HepG2 (cell line): Measurements from ENCODE around the gene STXBP4. TPM values are rescaled to one million over a fixed set of nuclear protein-coding genes. Genes with fewer than 3 reads are reported as not detected.

Experiments
- ATAC-seq: fragments of 200-7000 bp; cut with Tn5 transposase; 3 replicates; pipeline ENCODE4 v1.9.1; 2020; ENCODE audit warnings: mild to moderate bottlenecking, moderate library complexity
- BruUV-seq: library from RNA; stranded (reverse); fragments of 400-500 nt; replicated peaks from 2 replicates; lab custom pipeline; 2021; lab: Mats Ljungman, UMichigan
- CTCF ChIA-PET: fragments of 300-600 bp; formaldehyde crosslinking; extraction: SDS; loops from one replicate; lab custom pipeline; 2021; ENCODE audit warnings: low total read pairs, inconsistent platforms, low intra/inter-chr PET ratio; lab: Yijun Ruan, JAX
- POLR2A ChIA-PET: fragments of 350-600 bp; sonication (Branson Sonifier 250); formaldehyde crosslinking; loops from one replicate; lab custom pipeline; 2020; ENCODE audit warnings: antibody characterized with exemption, inconsistent platforms; lab: Yijun Ruan, JAX
- DNase-seq: peaks from one replicate; pipeline ENCODE4 v3.0.0-alpha.2; 2015; ENCODE audit warnings: low spot score
- FAIRE-seq: peaks from 3 replicates; lab custom pipeline; 2011; peaks lifted over from hg19 to GRCh38; lab: Jason Lieb, UNC
- H2AFZ ChIP-seq: one replicate; pipeline ENCODE4 v1.6.1; 2011; ENCODE audit warnings: low read length, inconsistent platforms
- H3K27ac ChIP-seq: fragments of 300-600 bp; 3 replicates; pipeline ENCODE4 v1.8.0; 2011; ENCODE audit warnings: mixed run types, mild to moderate bottlenecking, mixed read lengths, low read length, inconsistent platforms; ENCODE audit not compliant: insufficient read depth; ENCODE audit errors: extremely low read length
- H3K27me3 ChIP-seq, 2 experiments: fragments of 200-600 bp in 1 of 2; 2 replicates in 1 of 2; 3 replicates in 1 of 2; pipeline versions ENCODE4 v1.6.0 to v1.8.0; 2011; ENCODE audit warnings: low read length in 2 of 2, mild to moderate bottlenecking in 2 of 2, moderate library complexity in 2 of 2, inconsistent platforms in 1 of 2; ENCODE audit not compliant: insufficient read depth in 2 of 2, control insufficient read depth in 1 of 2
- H3K36me3 ChIP-seq, 2 experiments: fragments of 200-600 bp in 1 of 2; replicated peaks in 1 of 2; 2 replicates in 1 of 2; 3 replicates in 1 of 2; pipeline versions ENCODE4 v1.5.1 to v1.8.0; 2011; ENCODE audit warnings: low read length in 2 of 2, inconsistent platforms in 1 of 2; ENCODE audit not compliant: insufficient read depth in 2 of 2, control insufficient read depth in 1 of 2
- H3K4me1 ChIP-seq: 2 replicates; pipeline ENCODE4 v1.5.1; 2012; ENCODE audit warnings: low read length, inconsistent platforms; ENCODE audit not compliant: insufficient read depth
- H3K4me2 ChIP-seq: 2 replicates; pipeline ENCODE4 v1.6.0; 2011; ENCODE audit warnings: low read depth, low read length, inconsistent platforms
- H3K4me3 ChIP-seq, 3 experiments: fragments of 200-600 bp in 1 of 3; sonication (generic), shearing (Covaris generic) in 1 of 3; replicated peaks in 1 of 3; 2 replicates each; pipeline ENCODE4 v1.5.1; 2011 to 2016; ENCODE audit warnings: low read length in 3 of 3, inconsistent platforms in 2 of 3, low read depth in 2 of 3, mild to moderate bottlenecking in 2 of 3, control low read depth in 1 of 3, mixed read lengths in 1 of 3; ENCODE audit not compliant: insufficient read depth in 1 of 3
- H3K79me2 ChIP-seq: one replicate; pipeline ENCODE4 v1.6.1; 2011; ENCODE audit warnings: low read length, inconsistent platforms; ENCODE audit not compliant: insufficient read depth
- H3K9ac ChIP-seq: 2 replicates; pipeline ENCODE4 v1.6.0; 2011; ENCODE audit warnings: mild to moderate bottlenecking, low read depth, low read length, inconsistent platforms; ENCODE audit not compliant: insufficient read depth
- H3K9me3 ChIP-seq: 2 replicates; pipeline ENCODE4 v1.5.1; 2012; ENCODE audit warnings: mild to moderate bottlenecking, low read length
- H4K20me1 ChIP-seq: 2 replicates; pipeline ENCODE4 v1.6.0; 2011; ENCODE audit warnings: inconsistent platforms, mild to moderate bottlenecking, low read length, moderate library complexity; ENCODE audit not compliant: insufficient read depth
- ARNT2 ChIP-seq: sonication (generic); formaldehyde crosslinking; IDR thresholded peaks from 2 replicates; pipeline ENCODE4 v1.8.0; 2022; ENCODE audit warnings: mild to moderate bottlenecking, low read depth, missing genetic modification reagents, moderate library complexity
- ARNTL ChIP-seq: sonication (generic); formaldehyde crosslinking; IDR thresholded peaks from 2 replicates; pipeline ENCODE4 v1.4.0; 2020; ENCODE audit warnings: mild to moderate bottlenecking, missing genetic modification reagents
- FOXA1 ChIP-seq, 2 experiments: fragments of 450-650 bp in 1 of 2; sonication (generic) in 1 of 2; formaldehyde crosslinking in 1 of 2; IDR thresholded peaks; 2 replicates each; pipeline versions ENCODE4 v1.4.0 to v1.6.1; 2016 to 2020; ENCODE audit warnings: missing genetic modification reagents in 1 of 2
- FOXP1 ChIP-seq, 2 experiments: fragments of 450-650 bp in 1 of 2; IDR thresholded peaks; 2 replicates each; pipeline ENCODE4 v1.6.1; 2017 to 2018; ENCODE audit warnings: antibody characterized with exemption in 1 of 2
- KDM3A ChIP-seq: IDR thresholded peaks from 2 replicates; pipeline ENCODE4 v1.6.1; 2018; ENCODE audit warnings: low read depth, missing compliant biosample characterization
- SAFB2 ChIP-seq: sonication (generic); formaldehyde crosslinking; IDR thresholded peaks from 2 replicates; pipeline ENCODE4 v1.5.1; 2020; ENCODE audit warnings: missing genetic modification reagents, low read depth, mild to moderate bottlenecking, borderline replicate concordance
- SIN3B ChIP-seq: fragments of 150-350 bp; IDR thresholded peaks from 2 replicates; pipeline ENCODE4 v1.6.1; 2014; ENCODE audit warnings: low read length
- SMC3 ChIP-seq: IDR thresholded peaks from 2 replicates; pipeline ENCODE4 v1.6.1; 2011; ENCODE audit warnings: low read length, improper control_type of control experiment
- SNAI1 ChIP-seq: sonication (generic); formaldehyde crosslinking; IDR thresholded peaks from 2 replicates; pipeline ENCODE4 v1.5.0; 2020; ENCODE audit warnings: mild to moderate bottlenecking, missing genetic modification reagents, borderline replicate concordance
- ZFP1 ChIP-seq: IDR thresholded peaks from 2 replicates; pipeline ENCODE4 v1.6.1; 2016
- ZFX ChIP-seq: sonication (generic); formaldehyde crosslinking; IDR thresholded peaks from 2 replicates; pipeline ENCODE4 v1.4.0; 2020; ENCODE audit warnings: mild to moderate bottlenecking, low read depth, missing genetic modification reagents, moderate library complexity
- ZNF326 ChIP-seq: sonication (generic); formaldehyde crosslinking; IDR thresholded peaks from 2 replicates; pipeline ENCODE4 v1.4.0; 2020; ENCODE audit warnings: missing genetic modification reagents, borderline replicate concordance
- ZNF343 ChIP-seq: sonication (generic); formaldehyde crosslinking; IDR thresholded peaks from 2 replicates; pipeline ENCODE4 v1.4.0; 2020; ENCODE audit warnings: mild to moderate bottlenecking, missing genetic modification reagents
- ZNF441 ChIP-seq: sonication (generic); formaldehyde crosslinking; IDR thresholded peaks from 2 replicates; pipeline ENCODE4 v1.7.0; 2021; ENCODE audit warnings: missing genetic modification reagents, borderline replicate concordance
- ZNF761 ChIP-seq: sonication (generic); formaldehyde crosslinking; conservative IDR thresholded peaks from 2 replicates; pipeline ENCODE4 v1.4.0; 2020; ENCODE audit warnings: mild to moderate bottlenecking, missing genetic modification reagents
- WGBS: methylation state at CpG from one replicate; pipeline ENCODE4 v1.1.6; 2017; ENCODE audit warnings: low lambda C conversion rate; 5-methylcytosine and 5-hydroxymethylcytosine counted together
- in situ Hi-C: cut with HindIII; loops from 2 replicates; pipeline ENCODE4 v1.10.0; 2017; ENCODE audit warnings: low pct_unique_long_range_greater_than_20kb; ENCODE audit not compliant: extremely low pct_ligation_motif_present
- intact Hi-C: fragments of 100-400 bp; cut with micrococcal nuclease; formaldehyde crosslinking; loops from one replicate; pipeline ENCODE4 v1.10.0; 2022; ENCODE audit not compliant: unreplicated experiment
- polyA plus RNA-seq, 8 experiments: library from polyadenylated mRNA; depleted of rRNA in 3 of 8; stranded (reverse) in 7 of 8; unstranded in 1 of 8; fragments of >200 nt; fragmentation: Illumina TruSeq in 4 of 8; extraction: Trizol in 4 of 8; gene quantifications; 2 replicates each; pipeline versions ENCODE4 v1.2.1 to v1.2.3, GENCODE V29; 2011 to 2016; ENCODE audit warnings: low read depth in 4 of 8, missing spikeins in 1 of 8, mixed read lengths in 1 of 8; ENCODE audit not compliant: insufficient read depth in 1 of 8
- total RNA-seq, 5 experiments: library from RNA; depleted of rRNA; stranded (reverse); fragments of >200 nt; fragmentation: Illumina TruSeq; extraction: Trizol; gene quantifications; 2 replicates each; pipeline ENCODE4 v1.2.3, GENCODE V29; 2016; ENCODE audit warnings: low read depth in 1 of 5
- TF ChIP-seq, protein P1 (sequence below): sonication (generic); formaldehyde crosslinking; IDR thresholded peaks from 2 replicates; pipeline ENCODE4 v1.5.0; 2020; ENCODE audit warnings: missing genetic modification reagents
- TF ChIP-seq, protein P2 (sequence below): sonication (generic); formaldehyde crosslinking; IDR thresholded peaks from 2 replicates; pipeline ENCODE4 v1.4.0; 2020; ENCODE audit warnings: mild to moderate bottlenecking, missing genetic modification reagents
- TF ChIP-seq, protein P3 (sequence below): IDR thresholded peaks from 2 replicates; pipeline ENCODE4 v1.6.1; 2016; ENCODE audit warnings: control low read depth

The STXBP4 gene
- total and polyA plus RNA-seq, 2 of the 13 experiments (the other 11 are each of a cell fraction or from before 2014, with no cell fraction given) = 8.5 to 36.1 TPM

DNA sequence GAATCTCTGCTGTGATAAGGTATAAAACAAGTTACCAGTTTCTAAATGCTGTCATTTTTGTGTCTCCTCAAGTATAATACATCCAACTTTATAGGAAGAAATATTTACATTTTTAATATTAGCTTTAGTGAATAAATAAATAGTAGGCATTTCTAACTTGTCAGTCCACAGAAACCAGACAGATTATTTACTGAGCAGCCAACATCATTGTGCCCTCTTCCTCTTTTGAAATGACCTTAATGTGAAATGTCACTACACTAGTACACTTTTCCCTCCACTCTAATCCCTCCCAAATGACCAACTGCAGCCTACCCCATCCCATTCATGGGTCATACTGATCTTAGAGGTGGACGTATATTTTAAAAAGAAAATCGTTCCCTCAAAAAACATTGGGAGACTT lies 9.2 kb downstream of the STXBP4 start:
- Histone ChIP-seq H3K27ac (no peak overlapping the region), H3K4me2 (no peak overlapping the region)
- in situ Hi-C loops = no loop called here

DNA sequence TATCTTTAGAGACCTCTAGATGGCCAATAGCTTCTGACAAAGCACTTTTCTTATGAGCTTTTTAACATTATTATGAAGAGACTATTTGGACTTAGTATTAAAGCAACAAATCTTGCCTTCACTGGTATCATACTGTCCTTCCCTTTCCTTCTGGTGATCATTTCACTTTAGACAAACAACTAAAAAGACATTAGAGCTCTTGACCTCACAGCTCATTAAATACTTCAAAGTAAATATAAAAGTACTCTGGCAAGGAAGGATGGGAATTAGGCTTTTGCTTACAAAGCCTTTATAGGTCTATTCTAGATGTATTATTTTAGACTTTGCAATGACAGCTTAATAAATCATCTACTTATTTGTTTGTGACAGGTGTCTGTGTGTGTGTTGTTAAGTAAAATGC lies 11.1 kb downstream of the STXBP4 start:
- H3K27me3 ChIP-seq = no peaks in the 10 kb centered on the region
- H3K9me3 ChIP-seq = peaks cover 7% of the 10 kb centered on the region
- POLR2A ChIA-PET = no interaction called here
- no peak for ATAC-seq
- CTCF ChIA-PET = no interaction called here
- H3K79me2 ChIP-seq = peaks cover 84% of the 10 kb centered on the region
- intact Hi-C loops = no loop called here
- peaks cover 12% of the 10 kb centered on the region; the same call in 1 of the 2 replicates for H3K4me1 ChIP-seq
- H3K4me3 ChIP-seq = no peak overlapping the region
- no TSS peak for BruUV-seq
- H3K36me3 ChIP-seq = 0 out of 5 replicates have a peak, but pooled peaks cover 0 to 3% of the 10 kb centered on the region in 2 experiments
- in situ Hi-C loops = no loop called here
- H4K20me1 ChIP-seq = no peaks in the 10 kb centered on the region
- FAIRE-seq = no peak
- no peak overlapping the region for H3K4me2 ChIP-seq
- no peak overlapping the region for H3K27ac ChIP-seq
- H3K9ac ChIP-seq = no peak overlapping the region
- DNase-seq = no peak
- H2AFZ ChIP-seq = no peak overlapping the region
- TF ChIP-seq SMC3 (no peak), FOXP1 (IDR thresholded peaks at IDR 0.05) (no peak), FOXP1 (CRISPR knock-in tag; IDR thresholded peaks at IDR 0.05) (no peak), ZNF343 (CRISPR knock-in tag) (no peak), KDM3A (CRISPR knock-in tag) (no peak), SIN3B (no peak), ZNF326 (CRISPR knock-in tag) (no peak), ZNF761 (CRISPR knock-in tag) (no peak), ARNTL (CRISPR knock-in tag) (no peak)
- TF ChIP-seq, protein P1, sequence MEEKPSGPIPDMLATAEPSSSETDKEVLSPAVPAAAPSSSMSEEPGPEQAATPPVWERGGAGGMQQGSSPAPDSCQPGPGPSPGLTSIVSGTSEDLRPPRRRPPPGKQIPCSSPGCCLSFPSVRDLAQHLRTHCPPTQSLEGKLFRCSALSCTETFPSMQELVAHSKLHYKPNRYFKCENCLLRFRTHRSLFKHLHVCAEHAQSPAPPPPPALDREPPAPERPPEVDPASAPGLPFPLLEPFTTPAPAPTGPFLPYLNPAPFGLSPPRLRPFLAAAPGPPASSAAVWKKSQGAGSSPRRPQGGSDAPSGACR = no peak

More for the DNA sequence above, 9.2 kb downstream of the STXBP4 start:
- Histone ChIP-seq H3K27me3 (no peaks in the 10 kb centered on the region), H4K20me1 (no peaks in the 10 kb centered on the region), H3K79me2 (peaks cover 91% of the 10 kb centered on the region), H3K9me3 (peaks cover 7% of the 10 kb centered on the region), H3K9ac (no peak overlapping the region), H3K4me3 (no peak overlapping the region), H2AFZ (no peak overlapping the region), H3K36me3 (0 out of 5 replicates have a peak, but pooled peaks cover 0 to 3% of the 10 kb centered on the region in 2 experiments), H3K4me1 (peaks cover 26% of the 10 kb centered on the region)
- no TSS peak for BruUV-seq
- DNase-seq (no peak), FAIRE-seq (no peak), ATAC-seq (no peak)
- WGBS = 95% methylated on average over 2 of the region's 2 CpGs
- ChIA-PET POLR2A (no interaction called here), CTCF (no interaction called here)
- intact Hi-C loops = no loop called here
- TF ChIP-seq SNAI1 (CRISPR knock-in tag) = no peak
- no peak for TF ChIP-seq FOXA1 (IDR thresholded peaks at IDR 0.05)
- TF ChIP-seq FOXA1 (CRISPR knock-in tag; IDR thresholded peaks at IDR 0.05) = no peak
- TF ChIP-seq, protein P2, sequence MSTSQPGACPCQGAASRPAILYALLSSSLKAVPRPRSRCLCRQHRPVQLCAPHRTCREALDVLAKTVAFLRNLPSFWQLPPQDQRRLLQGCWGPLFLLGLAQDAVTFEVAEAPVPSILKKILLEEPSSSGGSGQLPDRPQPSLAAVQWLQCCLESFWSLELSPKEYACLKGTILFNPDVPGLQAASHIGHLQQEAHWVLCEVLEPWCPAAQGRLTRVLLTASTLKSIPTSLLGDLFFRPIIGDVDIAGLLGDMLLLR (CRISPR knock-in tag) = no peak
- TF ChIP-seq ZFP1 (CRISPR knock-in tag) = no peak
- TF ChIP-seq ARNT2 = no peak
- no peak for TF ChIP-seq SAFB2 (CRISPR knock-in tag)
- TF ChIP-seq, protein P3, sequence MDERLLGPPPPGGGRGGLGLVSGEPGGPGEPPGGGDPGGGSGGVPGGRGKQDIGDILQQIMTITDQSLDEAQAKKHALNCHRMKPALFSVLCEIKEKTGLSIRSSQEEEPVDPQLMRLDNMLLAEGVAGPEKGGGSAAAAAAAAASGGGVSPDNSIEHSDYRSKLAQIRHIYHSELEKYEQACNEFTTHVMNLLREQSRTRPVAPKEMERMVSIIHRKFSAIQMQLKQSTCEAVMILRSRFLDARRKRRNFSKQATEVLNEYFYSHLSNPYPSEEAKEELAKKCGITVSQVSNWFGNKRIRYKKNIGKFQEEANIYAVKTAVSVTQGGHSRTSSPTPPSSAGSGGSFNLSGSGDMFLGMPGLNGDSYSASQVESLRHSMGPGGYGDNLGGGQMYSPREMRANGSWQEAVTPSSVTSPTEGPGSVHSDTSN (CRISPR knock-in tag) = no peak
- no peak for TF ChIP-seq ZFX
- no peak for TF ChIP-seq ZNF441 (CRISPR knock-in tag)
